Measurements from ENCODE around the gene ARFIP1. TPM values are rescaled to one million over a fixed set of nuclear protein-coding genes. Genes with fewer than 3 reads are reported as not detected.

Gene ARFIP1
- total RNA-seq, 1 donor from 2014 or later = 16.6 TPM

DNA sequence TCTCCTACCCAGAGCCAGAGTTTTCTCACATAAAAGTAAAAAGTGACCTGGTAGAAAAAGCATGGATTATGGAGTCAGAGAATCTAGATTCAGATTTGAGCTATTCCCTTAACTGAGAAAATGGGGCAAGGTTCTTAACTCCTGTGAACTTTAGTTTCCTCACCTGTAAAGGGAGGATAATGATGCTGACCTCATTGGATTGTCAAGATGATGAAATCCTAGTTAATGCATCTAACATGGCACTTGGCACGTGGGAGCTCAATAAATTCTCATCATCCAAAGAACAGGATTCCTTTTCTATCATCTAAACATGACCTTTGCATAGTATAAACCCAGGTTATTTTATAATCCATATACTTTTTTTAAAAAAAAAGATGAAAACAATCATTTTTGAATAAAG is 175.0 kb downstream of the ARFIP1 start:
- intact Hi-C loops (cut with micrococcal nuclease) = no loop called here
- H3K27ac Mint-ChIP-seq = no peak overlapping the region
- peaks cover 23% of the 10 kb centered on the region for H3K27me3 Mint-ChIP-seq (ENCODE audit: low read depth)
- H3K4me1 Mint-ChIP-seq (ENCODE audit: low read depth) = no peaks in the 10 kb centered on the region
- no peak for DNase-seq (ENCODE audit: low spot score)
- H3K9me3 Mint-ChIP-seq = no peaks in the 10 kb centered on the region
- H3K36me3 Mint-ChIP-seq (ENCODE audit: low read depth) = no peaks in the 10 kb centered on the region
- no peak overlapping the region for H3K4me3 Mint-ChIP-seq (ENCODE audit: low read depth)

GRCh38 chr4:152956147-152956546 is 176.4 kb downstream of the ARFIP1 start:
- no peak for DNase-seq (ENCODE audit: low spot score)
- H3K27ac Mint-ChIP-seq = no peak overlapping the region

DNA sequence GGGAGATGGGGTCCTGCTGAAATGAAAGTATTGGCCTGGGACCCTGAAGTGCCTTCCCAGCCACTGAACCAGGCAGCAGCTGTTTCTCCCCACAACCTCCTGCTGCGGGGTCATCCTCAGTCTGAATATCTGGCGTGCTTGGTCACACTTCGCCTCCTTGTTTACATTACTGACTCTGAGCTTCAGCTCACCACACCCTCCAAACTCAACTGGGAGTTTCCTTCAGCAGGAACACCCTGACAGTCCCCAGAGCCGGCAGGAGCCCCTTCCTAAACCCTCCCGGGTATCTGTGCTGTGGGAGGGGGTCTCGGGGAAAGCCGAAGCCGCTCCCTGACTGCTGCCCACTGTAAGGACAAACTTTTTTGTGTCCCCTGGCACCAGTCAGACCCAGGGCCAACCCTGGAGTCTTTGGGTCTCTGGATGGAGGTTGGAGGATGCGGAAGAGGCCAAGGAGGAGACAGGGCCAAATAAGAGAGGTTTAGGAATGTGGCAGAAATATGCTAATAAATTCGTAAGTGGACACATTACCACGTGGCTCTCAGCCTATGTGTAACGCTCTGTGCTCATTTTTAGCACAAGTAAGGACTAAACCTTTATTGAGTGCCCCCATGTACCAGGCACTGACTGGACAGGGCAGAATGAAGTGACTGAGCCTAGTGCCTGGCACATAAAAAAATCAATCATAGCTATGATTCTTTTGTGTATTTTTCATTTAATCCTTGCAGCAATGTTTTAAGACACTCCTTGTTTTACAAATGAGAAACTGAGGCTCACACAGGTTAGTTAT is 177.1 kb downstream of the ARFIP1 start:
- Mint-ChIP-seq H3K4me3 (ENCODE audit: low read depth) (no peak overlapping the region), H3K36me3 (ENCODE audit: low read depth) (no peaks in the 10 kb centered on the region), H3K9me3 (no peaks in the 10 kb centered on the region), H3K4me1 (ENCODE audit: low read depth) (no peaks in the 10 kb centered on the region), H3K27ac (no peak overlapping the region), H3K27me3 (ENCODE audit: low read depth) (peaks cover 17% of the 10 kb centered on the region)
- intact Hi-C loops (cut with micrococcal nuclease) = no loop called here
- DNase-seq (ENCODE audit: low spot score) = no peak

More at GRCh38 chr4:152956147-152956546, 176.4 kb downstream of the ARFIP1 start:
- intact Hi-C loops (cut with micrococcal nuclease) = no loop called here
- Mint-ChIP-seq H3K4me1 (ENCODE audit: low read depth) (no peaks in the 10 kb centered on the region), H3K27me3 (ENCODE audit: low read depth) (peaks cover 18% of the 10 kb centered on the region), H3K36me3 (ENCODE audit: low read depth) (no peaks in the 10 kb centered on the region), H3K9me3 (no peaks in the 10 kb centered on the region), H3K4me3 (ENCODE audit: low read depth) (no peak overlapping the region)

GRCh38 chr4:152957437-152958171 is 177.8 kb downstream of the ARFIP1 start:
- Mint-ChIP-seq H3K9me3 (no peaks in the 10 kb centered on the region), H3K27me3 (ENCODE audit: low read depth) (peaks cover 14% of the 10 kb centered on the region), H3K27ac (no peak overlapping the region), H3K4me1 (ENCODE audit: low read depth) (no peaks in the 10 kb centered on the region), H3K4me3 (ENCODE audit: low read depth) (no peak overlapping the region), H3K36me3 (ENCODE audit: low read depth) (no peaks in the 10 kb centered on the region)
- no peak for DNase-seq (ENCODE audit: low spot score)
- intact Hi-C loops (cut with micrococcal nuclease) = no loop called here

DNA sequence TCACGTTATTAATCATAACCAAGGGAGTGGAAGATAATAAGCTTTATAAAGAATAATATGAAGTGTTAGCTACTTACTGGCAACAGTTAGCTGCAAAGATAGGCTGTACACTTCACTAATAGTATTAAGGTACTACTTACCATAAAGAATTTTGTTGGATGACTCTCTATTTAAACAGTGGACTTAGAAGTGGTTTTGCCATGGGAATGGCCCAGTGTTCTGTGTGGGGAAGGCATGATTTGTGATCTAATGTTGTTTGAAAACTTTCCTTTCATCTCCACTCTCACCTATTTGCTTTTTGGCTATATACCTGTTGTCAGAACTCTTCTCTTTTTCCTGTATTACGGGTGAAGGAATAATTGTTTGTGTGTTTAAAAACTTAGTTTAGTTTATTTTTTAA is 179.3 kb downstream of the ARFIP1 start:
- Mint-ChIP-seq H3K9me3 (no peaks in the 10 kb centered on the region), H3K4me3 (ENCODE audit: low read depth) (no peak overlapping the region), H3K27ac (no peak overlapping the region), H3K36me3 (ENCODE audit: low read depth) (no peaks in the 10 kb centered on the region), H3K27me3 (ENCODE audit: low read depth) (peaks cover 18% of the 10 kb centered on the region), H3K4me1 (ENCODE audit: low read depth) (no peaks in the 10 kb centered on the region)
- DNase-seq (ENCODE audit: low spot score) = no peak
- intact Hi-C loops (cut with micrococcal nuclease) = no loop called here

- DNase-seq (ENCODE audit: low spot score) = no peak
- no peak overlapping the region for H3K27ac Mint-ChIP-seq
- H3K9me3 Mint-ChIP-seq = no peaks in the 10 kb centered on the region
- peaks cover 16% of the 10 kb centered on the region for H3K27me3 Mint-ChIP-seq (ENCODE audit: low read depth)
- no peak overlapping the region for H3K4me3 Mint-ChIP-seq (ENCODE audit: low read depth)
- no peaks in the 10 kb centered on the region for H3K36me3 Mint-ChIP-seq (ENCODE audit: low read depth)
- intact Hi-C loops (cut with micrococcal nuclease) = no loop called here
- no peaks in the 10 kb centered on the region for H3K4me1 Mint-ChIP-seq (ENCODE audit: low read depth)
Measured at GRCh38 chr4:152960082-152960481, 180.3 kb downstream of the ARFIP1 start.

- Mint-ChIP-seq H3K4me3 (ENCODE audit: low read depth) (no peak overlapping the region), H3K9me3 (no peaks in the 10 kb centered on the region), H3K4me1 (ENCODE audit: low read depth) (no peaks in the 10 kb centered on the region), H3K27me3 (ENCODE audit: low read depth) (peaks cover 14% of the 10 kb centered on the region), H3K36me3 (ENCODE audit: low read depth) (no peaks in the 10 kb centered on the region), H3K27ac (no peak overlapping the region)
- intact Hi-C loops (cut with micrococcal nuclease) = no loop called here
- no peak for DNase-seq (ENCODE audit: low spot score)
Measured at GRCh38 chr4:152961014-152961772, 181.4 kb downstream of the ARFIP1 start.

DNA sequence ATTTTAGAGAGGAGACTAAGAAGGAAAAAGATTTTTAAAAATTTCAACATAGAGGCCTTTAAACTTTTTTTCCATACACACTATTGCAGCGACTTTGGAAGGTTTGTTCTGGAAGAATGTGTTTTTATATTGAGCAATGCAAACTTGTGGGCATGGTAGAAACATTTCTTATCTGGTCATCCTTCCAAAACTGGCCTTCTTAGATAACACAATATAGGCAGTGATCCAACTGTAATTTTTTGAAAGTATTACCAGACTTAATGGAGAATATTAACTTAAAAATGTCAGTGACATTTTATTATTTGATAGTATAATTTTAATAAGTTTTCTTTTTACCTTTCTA is 182.0 kb downstream of the ARFIP1 start:
- intact Hi-C loops (cut with micrococcal nuclease) = no loop called here
- peaks cover 14% of the 10 kb centered on the region for H3K27me3 Mint-ChIP-seq (ENCODE audit: low read depth)
- no peaks in the 10 kb centered on the region for H3K9me3 Mint-ChIP-seq
- DNase-seq (ENCODE audit: low spot score) = no peak
- H3K27ac Mint-ChIP-seq = no peak overlapping the region
- no peak overlapping the region for H3K4me3 Mint-ChIP-seq (ENCODE audit: low read depth)
- no peaks in the 10 kb centered on the region for H3K4me1 Mint-ChIP-seq (ENCODE audit: low read depth)
- H3K36me3 Mint-ChIP-seq (ENCODE audit: low read depth) = no peaks in the 10 kb centered on the region

Other genes with a start within 250 kb of the ARFIP1 start
- gene FBXW7, start 243.9 kb upstream of the ARFIP1 start, total RNA-seq = 37.8 and 47.3 TPM in 2 replicates
- 10.3 and 12.1 TPM in 2 replicates for gene TMEM154, start 100.0 kb upstream of the ARFIP1 start, total RNA-seq
- gene TIGD4, start 224 bp upstream of the ARFIP1 start, total RNA-seq = 0.23 and 0.28 TPM in 2 replicates
- gene FHDC1, start 156.4 kb downstream of the ARFIP1 start, total RNA-seq = 0.07 TPM in 2 replicates

Data from activated T-helper 2 cell treated with anti-CD3 and anti-CD28 coated beads, Interferon-gamma antibody, Interleukin-2, Interleukin-4, amounts not matched to agents 10 μg/mL and 5 μg/mL and 100 μg/mL, durations not matched to agents 14 hours and 24 hours and 36 hours (primary cell).